OCI-LY3 (cell line): ENCODE results near the gene LIPG.

Experiments
- CTCF ChIP-seq: fragments of 200-600, 300-600 bp; sonication (generic); IDR thresholded peaks from 2 replicates; pipeline ENCODE4 v1.5.1; 2014; ENCODE audit warnings: antibody characterized with exemption, low read length, low read depth
- EZH2phosphoT487 ChIP-seq: fragments of 200-600 bp; shearing (Covaris generic); IDR thresholded peaks from 2 replicates; pipeline ENCODE4 v1.6.1; 2018; ENCODE audit warnings: antibody characterized with exemption, mixed run types, low read depth

GRCh38 chr18:49611316-49611715 is 49.5 kb downstream of the LIPG start:
- TF ChIP-seq CTCF (no peak), EZH2phosphoT487 (no peak)
